ENCODE data around the gene MFAP1. TPM values are rescaled to one million over a fixed set of nuclear protein-coding genes. Genes with fewer than 3 reads are reported as not detected.
A peak's percentile ranks its signal among the peaks of the same experiment; 100 is the strongest.
"Not testable (repeated sequence)": the region's sequence is repeated elsewhere in the genome, so short reads cannot be mapped to it uniquely, and the experiment has no call there.

MFAP1 gene
- total and polyA plus RNA-seq, 2 donors (not counting 1 experiment from before 2014, with no cell fraction given): 28.4 to 45.0 TPM

DNA sequence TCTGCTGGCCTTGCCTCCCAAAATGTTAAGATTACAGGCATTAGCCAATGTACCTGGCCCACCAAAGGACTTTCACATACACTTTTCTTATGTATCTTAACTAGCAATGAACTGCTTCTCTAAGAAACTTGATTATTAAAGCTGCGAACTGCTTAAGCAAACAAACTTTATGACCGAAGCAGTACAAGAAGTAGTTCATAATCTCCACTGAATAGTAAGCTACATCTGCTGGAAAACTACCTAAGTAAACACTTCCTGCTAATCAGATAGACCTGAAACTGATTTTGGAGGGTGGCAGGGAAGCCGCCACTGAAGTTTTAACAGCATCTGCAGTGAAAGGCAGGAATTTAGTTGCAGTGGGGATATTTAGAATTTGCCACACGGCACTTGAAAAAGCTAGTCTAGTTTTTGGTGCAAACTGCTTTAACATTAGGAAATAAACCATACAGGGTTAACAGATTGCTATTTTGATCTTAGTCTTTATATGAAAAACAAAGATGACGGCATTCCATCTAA is 16.0 kb downstream of the MFAP1 start:
- no peak overlapping the region for H2AFZ ChIP-seq (ENCODE audit: low read length)
- H3K4me1 ChIP-seq (ENCODE audit: control insufficient read depth, extremely low read depth, insufficient read depth, low read length): no peaks in the 10 kb centered on the region
- H4K20me1 ChIP-seq (ENCODE audit: control insufficient read depth, extremely low read depth, insufficient read depth, low read length): no peaks in the 10 kb centered on the region
- no peak overlapping the region for H3K4me3 ChIP-seq (replicated peaks in 1 of 4; ENCODE audit: control extremely low read depth in 1 of 4, insufficient read depth in 1 of 4, low read depth in 3 of 4, low read length in 4 of 4)
- no peaks in the 10 kb centered on the region for H3K9me3 ChIP-seq (ENCODE audit: control insufficient read depth, insufficient read depth, low read depth, low read length)
- no peak overlapping the region for H3K9ac ChIP-seq (ENCODE audit: insufficient read depth, low read length)
- H3K4me2 ChIP-seq (ENCODE audit: extremely low read depth, insufficient read depth, low read length): no peak overlapping the region
- H3K36me3 ChIP-seq (ENCODE audit: control insufficient read depth, insufficient read depth, low read length): peaks cover 16% of the 10 kb centered on the region
- TF ChIP-seq, protein P1, sequence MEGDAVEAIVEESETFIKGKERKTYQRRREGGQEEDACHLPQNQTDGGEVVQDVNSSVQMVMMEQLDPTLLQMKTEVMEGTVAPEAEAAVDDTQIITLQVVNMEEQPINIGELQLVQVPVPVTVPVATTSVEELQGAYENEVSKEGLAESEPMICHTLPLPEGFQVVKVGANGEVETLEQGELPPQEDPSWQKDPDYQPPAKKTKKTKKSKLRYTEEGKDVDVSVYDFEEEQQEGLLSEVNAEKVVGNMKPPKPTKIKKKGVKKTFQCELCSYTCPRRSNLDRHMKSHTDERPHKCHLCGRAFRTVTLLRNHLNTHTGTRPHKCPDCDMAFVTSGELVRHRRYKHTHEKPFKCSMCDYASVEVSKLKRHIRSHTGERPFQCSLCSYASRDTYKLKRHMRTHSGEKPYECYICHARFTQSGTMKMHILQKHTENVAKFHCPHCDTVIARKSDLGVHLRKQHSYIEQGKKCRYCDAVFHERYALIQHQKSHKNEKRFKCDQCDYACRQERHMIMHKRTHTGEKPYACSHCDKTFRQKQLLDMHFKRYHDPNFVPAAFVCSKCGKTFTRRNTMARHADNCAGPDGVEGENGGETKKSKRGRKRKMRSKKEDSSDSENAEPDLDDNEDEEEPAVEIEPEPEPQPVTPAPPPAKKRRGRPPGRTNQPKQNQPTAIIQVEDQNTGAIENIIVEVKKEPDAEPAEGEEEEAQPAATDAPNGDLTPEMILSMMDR (conservative IDR thresholded peaks at IDR 0.05 in 1 of 2, IDR thresholded peaks at IDR 0.05 in 1 of 2; ENCODE audit: low read depth in 1 of 2, low read length in 2 of 2): no peak
- no peak for TF ChIP-seq EZH2 (IDR thresholded peaks at IDR 0.05; ENCODE audit: low read length, missing control alignments)
- no peak overlapping the region for H3K27ac ChIP-seq (ENCODE audit: insufficient read depth, low read length)
- no peak for DNase-seq (ENCODE audit: low read depth in 2 of 2)
- H3K79me2 ChIP-seq (ENCODE audit: control insufficient read depth, insufficient read depth, low read length): no peaks in the 10 kb centered on the region
- no peaks in the 10 kb centered on the region for H3K27me3 ChIP-seq (ENCODE audit: control insufficient read depth, insufficient read depth, low read length)

DNA sequence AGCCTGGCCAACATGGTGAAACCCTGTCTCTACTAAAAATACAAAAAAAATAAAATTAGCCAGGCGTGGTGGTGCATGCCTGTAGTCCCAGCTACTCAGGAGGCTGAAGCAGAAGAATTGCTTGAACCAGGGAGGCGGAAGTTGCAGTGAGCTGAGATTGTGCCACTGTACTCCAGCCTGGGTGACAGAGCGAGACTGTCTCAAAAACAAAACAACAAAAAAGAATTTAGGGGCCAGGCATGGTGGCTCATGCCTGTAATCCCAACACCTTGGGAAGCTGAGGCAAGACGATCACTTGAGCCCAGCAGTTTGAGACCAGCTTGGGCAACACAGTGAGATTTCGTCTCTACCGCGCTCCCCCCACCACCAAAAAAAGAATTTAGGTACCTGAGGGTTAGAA is 21.8 kb downstream of the MFAP1 start:
- not testable (repeated sequence) for H3K4me1 ChIP-seq (ENCODE audit: control insufficient read depth, extremely low read depth, insufficient read depth, low read length); H2AFZ ChIP-seq (ENCODE audit: low read length); H4K20me1 ChIP-seq (ENCODE audit: control insufficient read depth, extremely low read depth, insufficient read depth, low read length); H3K27ac ChIP-seq (ENCODE audit: insufficient read depth, low read length); H3K4me3 ChIP-seq (replicated peaks in 1 of 4; ENCODE audit: control extremely low read depth in 1 of 4, insufficient read depth in 1 of 4, low read depth in 3 of 4, low read length in 4 of 4); H3K9ac ChIP-seq (ENCODE audit: insufficient read depth, low read length); DNase-seq (ENCODE audit: low read depth in 2 of 2); H3K9me3 ChIP-seq (ENCODE audit: control insufficient read depth, insufficient read depth, low read depth, low read length); H3K4me2 ChIP-seq (ENCODE audit: extremely low read depth, insufficient read depth, low read length); H3K27me3 ChIP-seq (ENCODE audit: control insufficient read depth, insufficient read depth, low read length)
- peaks cover 16% of the 10 kb centered on the region for H3K36me3 ChIP-seq (ENCODE audit: control insufficient read depth, insufficient read depth, low read length)
- H3K79me2 ChIP-seq (ENCODE audit: control insufficient read depth, insufficient read depth, low read length): peaks cover 12% of the 10 kb centered on the region

DNA sequence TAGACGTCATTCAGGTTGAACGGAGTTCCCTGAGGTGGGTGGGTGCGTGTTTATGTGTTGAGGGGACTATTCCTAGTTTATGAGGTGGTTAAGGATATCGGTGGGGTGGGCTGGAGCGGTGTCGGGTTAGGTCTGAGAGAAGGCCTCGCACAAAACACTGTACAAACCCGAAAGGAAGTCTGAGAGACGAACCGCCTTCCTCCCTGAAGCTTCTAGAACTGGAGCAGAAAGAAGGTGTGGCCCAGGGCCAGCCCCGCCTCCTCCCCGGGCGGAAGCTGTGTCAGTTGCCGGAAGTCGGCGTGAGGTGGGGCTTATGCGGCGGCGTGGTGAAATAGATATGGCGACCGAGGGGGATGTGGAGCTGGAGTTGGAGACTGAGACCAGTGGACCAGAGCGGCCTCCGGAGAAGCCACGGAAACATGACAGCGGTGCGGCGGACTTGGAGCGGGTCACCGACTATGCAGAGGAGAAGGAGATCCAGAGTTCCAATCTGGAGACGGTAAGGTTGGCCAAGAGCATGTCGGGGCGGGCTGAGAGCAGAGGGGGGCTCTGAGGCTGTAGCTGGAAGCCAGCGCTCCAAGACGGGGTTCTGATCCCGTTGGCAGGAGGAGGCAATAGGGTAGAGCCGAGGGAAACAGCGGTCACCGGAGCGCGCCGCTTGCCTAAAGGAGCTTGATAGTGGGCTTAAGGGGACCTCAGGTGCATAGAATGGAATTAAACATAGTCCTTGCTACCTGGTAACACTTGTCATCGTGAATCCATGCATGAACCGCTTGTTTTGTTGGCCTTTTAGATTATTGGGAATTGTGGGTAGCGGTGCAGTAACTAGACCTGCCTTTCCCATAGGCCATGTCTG is 24.0 kb downstream of the MFAP1 start, which contains the start of gene HYPK:
Gene HYPK (plus strand): TSS at position 314 of the 856 bp plus-strand sequence. CDS start 24 bp downstream, at position 338.
- H3K27me3 ChIP-seq (ENCODE audit: control insufficient read depth, insufficient read depth, low read length): no peaks in the 10 kb centered on the region
- H3K4me1 ChIP-seq (ENCODE audit: control insufficient read depth, extremely low read depth, insufficient read depth, low read length): peaks cover 3% of the 10 kb centered on the region
- no peaks in the 10 kb centered on the region for H3K9me3 ChIP-seq (ENCODE audit: control insufficient read depth, insufficient read depth, low read depth, low read length)
- H2AFZ ChIP-seq (ENCODE audit: low read length): peak within 1 kb of the TSS; percentile 71
- peaks cover 12% of the 10 kb centered on the region for H3K79me2 ChIP-seq (ENCODE audit: control insufficient read depth, insufficient read depth, low read length)
- peak; percentile 86 for DNase-seq (ENCODE audit: low read depth in 2 of 2)
- no peaks in the 10 kb centered on the region for H4K20me1 ChIP-seq (ENCODE audit: control insufficient read depth, extremely low read depth, insufficient read depth, low read length)
- peak within 1 kb of the TSS; percentile 77 for H3K4me2 ChIP-seq (ENCODE audit: extremely low read depth, insufficient read depth, low read length)
- H3K36me3 ChIP-seq (ENCODE audit: control insufficient read depth, insufficient read depth, low read length): peaks cover 19% of the 10 kb centered on the region
- H3K4me3 ChIP-seq (replicated peaks in 1 of 4; ENCODE audit: control extremely low read depth in 1 of 4, insufficient read depth in 1 of 4, low read depth in 3 of 4, low read length in 4 of 4): peak within 1 kb of the TSS; percentile 81 to 99 (median 92)
- H3K9ac ChIP-seq (ENCODE audit: insufficient read depth, low read length): peak within 1 kb of the TSS; percentile 79
- TF ChIP-seq, protein P1 (conservative IDR thresholded peaks at IDR 0.05 in 1 of 2, IDR thresholded peaks at IDR 0.05 in 1 of 2; ENCODE audit: low read depth in 1 of 2, low read length in 2 of 2): no peak
- no peak for TF ChIP-seq EZH2 (IDR thresholded peaks at IDR 0.05; ENCODE audit: low read length, missing control alignments)
- peak within 1 kb of the TSS; percentile 78 for H3K27ac ChIP-seq (ENCODE audit: insufficient read depth, low read length)

All from fibroblast of lung (primary cell).